H9 (cell line): Measurements from ENCODE around the gene CD59. TPM values are rescaled to one million over a fixed set of nuclear protein-coding genes. Genes with fewer than 3 reads are reported as not detected.

Source experiments
- DNase-seq: peaks from one replicate; pipeline ENCODE4 v3.0.0-alpha.2; 2017
- H2AFZ ChIP-seq: one replicate; pipeline ENCODE4 v1.6.1; 2013; ENCODE audit warnings: mild to moderate bottlenecking, low read length, control low read depth, moderate library complexity
- H2AK5ac ChIP-seq: 2 replicates; pipeline ENCODE4 v1.6.1; 2013; ENCODE audit warnings: low read length, control low read depth, mixed read lengths; ENCODE audit not compliant: insufficient read length
- H2BK120ac ChIP-seq: one replicate; pipeline ENCODE4 v1.6.1; 2013; ENCODE audit warnings: low read depth, mild to moderate bottlenecking, low read length, control low read depth, inconsistent platforms; ENCODE audit not compliant: poor library complexity, severe bottlenecking
- H2BK12ac ChIP-seq: 2 replicates; pipeline ENCODE4 v1.6.1; 2013; ENCODE audit warnings: low read length, control low read depth, mixed read lengths, low read depth; ENCODE audit not compliant: insufficient read length
- H2BK15ac ChIP-seq: 2 replicates; pipeline ENCODE4 v1.6.1; 2013; ENCODE audit warnings: low read depth, low read length, control low read depth
- H2BK20ac ChIP-seq: one replicate; pipeline ENCODE4 v1.6.1; 2013; ENCODE audit warnings: low read depth, mild to moderate bottlenecking, low read length, control low read depth, inconsistent platforms; ENCODE audit not compliant: poor library complexity, severe bottlenecking
- H2BK5ac ChIP-seq: 2 replicates; pipeline ENCODE4 v1.6.1; 2013; ENCODE audit warnings: low read length, control low read depth, mixed read lengths; ENCODE audit not compliant: insufficient read length
- H3K14ac ChIP-seq: 2 replicates; pipeline ENCODE4 v1.6.1; 2013; ENCODE audit warnings: low read length, control low read depth; ENCODE audit not compliant: insufficient read depth
- H3K18ac ChIP-seq: 2 replicates; pipeline ENCODE4 v1.6.1; 2013; ENCODE audit warnings: low read depth, mild to moderate bottlenecking, mixed read lengths, low read length, control low read depth; ENCODE audit not compliant: insufficient read length
- H3K23ac ChIP-seq: 2 replicates; pipeline ENCODE4 v1.6.1; 2013; ENCODE audit warnings: low read length, control low read depth, mixed read lengths, low read depth; ENCODE audit not compliant: insufficient read length
- H3K23me2 ChIP-seq: 2 replicates; pipeline ENCODE4 v1.6.1; 2013; ENCODE audit warnings: low read depth, mild to moderate bottlenecking, mixed read lengths, low read length, control low read depth; ENCODE audit not compliant: insufficient read length, poor library complexity, severe bottlenecking
- H3K27ac ChIP-seq: 2 replicates; pipeline ENCODE4 v1.5.1; 2013; ENCODE audit warnings: low read length, control low read depth, mixed read lengths, low read depth; ENCODE audit not compliant: insufficient read length
- H3K27me3 ChIP-seq: 2 replicates; pipeline ENCODE4 v1.6.1; 2013; ENCODE audit warnings: low read length, control low read depth, inconsistent platforms; ENCODE audit not compliant: insufficient read depth
- H3K4ac ChIP-seq: 2 replicates; pipeline ENCODE4 v1.6.1; 2013; ENCODE audit warnings: low read depth, mild to moderate bottlenecking, control low read depth, inconsistent platforms, low read length, moderate library complexity
- H3K4me1 ChIP-seq: 2 replicates; pipeline ENCODE4 v1.6.1; 2013; ENCODE audit warnings: low read length, control low read depth, inconsistent platforms; ENCODE audit not compliant: insufficient read depth
- H3K4me2 ChIP-seq: 2 replicates; pipeline ENCODE4 v1.6.1; 2013; ENCODE audit warnings: low read length, control low read depth, mixed read lengths; ENCODE audit not compliant: insufficient read length, insufficient read depth
- H3K56ac ChIP-seq: 2 replicates; pipeline ENCODE4 v1.6.1; 2013; ENCODE audit warnings: low read depth, mild to moderate bottlenecking, mixed read lengths, low read length, control low read depth; ENCODE audit not compliant: insufficient read length
- H3K79me1 ChIP-seq: 2 replicates; pipeline ENCODE4 v1.6.1; 2013; ENCODE audit warnings: low read depth, mild to moderate bottlenecking, moderate library complexity, low read length, control low read depth, inconsistent platforms; ENCODE audit not compliant: insufficient read depth, poor library complexity, severe bottlenecking
- H3K79me2 ChIP-seq: 2 replicates; pipeline ENCODE4 v1.6.1; 2013; ENCODE audit warnings: low read length, control low read depth, inconsistent platforms; ENCODE audit not compliant: insufficient read depth
- H3K9ac ChIP-seq: 2 replicates; pipeline ENCODE4 v1.6.1; 2013; ENCODE audit warnings: low read length, control low read depth, mixed read lengths; ENCODE audit not compliant: insufficient read length; ENCODE audit errors: extremely low read depth
- H3K9me3 ChIP-seq: one replicate; pipeline ENCODE4 v1.6.1; 2013; ENCODE audit warnings: low read depth, low read length, inconsistent platforms; ENCODE audit not compliant: control insufficient read depth
- H3T11ph ChIP-seq: one replicate; pipeline ENCODE4 v1.6.1; 2013; ENCODE audit warnings: mild to moderate bottlenecking, low read length, control low read depth, inconsistent platforms
- H4K20me1 ChIP-seq: one replicate; pipeline ENCODE4 v1.6.1; 2013; ENCODE audit not compliant: control insufficient read depth, insufficient read length, insufficient read depth
- H4K5ac ChIP-seq: 2 replicates; pipeline ENCODE4 v1.6.1; 2013; ENCODE audit warnings: low read depth, mild to moderate bottlenecking, mixed read lengths, low read length, control low read depth; ENCODE audit not compliant: insufficient read length
- H4K8ac ChIP-seq: replicated peaks from 2 replicates; pipeline ENCODE4 v1.6.1; 2013; ENCODE audit warnings: low read length, control low read depth, mixed read lengths, low read depth; ENCODE audit not compliant: insufficient read length
- H4K91ac ChIP-seq: 2 replicates; pipeline ENCODE4 v1.6.1; 2013; ENCODE audit warnings: low read depth, mild to moderate bottlenecking, moderate library complexity, mixed read lengths, low read length, control low read depth; ENCODE audit not compliant: insufficient read length
- H3K27ac Mint-ChIP-seq, 3 experiments: 2 replicates in 2 of 3; 3 replicates in 1 of 3; pipeline ENCODE4 v1.8.0; 2020 to 2021; ENCODE audit warnings: mixed read lengths in 3 of 3, mild to moderate bottlenecking in 1 of 3, moderate library complexity in 1 of 3
- H3K27me3 Mint-ChIP-seq: 2 replicates; pipeline ENCODE4 v1.8.0; 2021; ENCODE audit warnings: low read depth, mild to moderate bottlenecking, moderate library complexity, mixed read lengths
- H3K36me3 Mint-ChIP-seq, 3 experiments: 2 replicates in 2 of 3; 3 replicates in 1 of 3; pipeline ENCODE4 v1.8.0; 2020 to 2021; ENCODE audit warnings: low read depth in 3 of 3, mixed read lengths in 3 of 3; ENCODE audit not compliant: insufficient read depth in 1 of 3
- H3K4me1 Mint-ChIP-seq, 2 experiments: 2 replicates each; pipeline ENCODE4 v1.8.0; 2020; ENCODE audit warnings: mixed read lengths in 2 of 2
- H3K4me3 Mint-ChIP-seq, 2 experiments: 2 replicates in 1 of 2; 3 replicates in 1 of 2; pipeline ENCODE4 v1.8.0; 2020 to 2021; ENCODE audit warnings: mild to moderate bottlenecking in 2 of 2, mixed read lengths in 2 of 2, moderate library complexity in 1 of 2
- H3K9me3 Mint-ChIP-seq, 2 experiments: 2 replicates in 1 of 2; 3 replicates in 1 of 2; pipeline ENCODE4 v1.8.0; 2020; ENCODE audit warnings: mild to moderate bottlenecking in 2 of 2, mixed read lengths in 2 of 2, moderate library complexity in 1 of 2
- CTCF ChIP-seq: fragments of 200-600 bp; sonication (generic); conservative IDR thresholded peaks from 3 replicates; pipeline ENCODE4 v1.8.0; 2021; ENCODE audit warnings: antibody characterized with exemption, mild to moderate bottlenecking
- WGBS: extraction: QIAGEN DNeasy Blood & Tissue Kit; methylation state at CpG from one replicate; pipeline ENCODE4 v1.1.7; 2013; ENCODE audit warnings: missing lambda C conversion rate, low lambda C conversion rate, mixed read lengths; ENCODE audit not compliant: insufficient read length; ENCODE audit errors: extremely low coverage; 5-methylcytosine and 5-hydroxymethylcytosine counted together
- total RNA-seq: library from RNA; stranded (reverse); gene quantifications from 2 replicates; pipeline ENCODE4 v1.2.1, GENCODE V29; 2021

Gene CD59
- total RNA-seq, 1 experiment from 2014 or later: 91.5 TPM

DNA sequence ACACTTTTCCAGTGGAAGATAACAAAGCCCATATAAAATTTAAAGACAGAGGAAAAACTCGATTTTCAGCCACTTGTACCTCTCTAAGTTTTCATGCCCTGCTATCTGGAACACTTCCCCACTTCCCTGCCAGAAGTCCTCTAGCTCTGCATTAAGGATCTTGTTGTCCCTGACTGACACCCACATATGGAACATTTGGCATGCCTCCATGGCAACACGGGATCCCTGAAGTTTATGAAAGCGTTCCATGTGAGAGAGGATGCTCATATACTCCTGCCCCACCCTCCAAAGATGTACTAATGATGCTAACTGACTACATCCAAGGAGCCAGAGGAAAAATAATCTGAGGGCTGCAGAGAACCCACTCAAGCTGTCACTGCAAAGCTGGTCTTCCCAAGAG is 26.8 kb downstream of the CD59 start:
- Histone ChIP-seq H3T11ph (no peak overlapping the region), H4K5ac (no peak overlapping the region), H2BK20ac (no peak overlapping the region), H3K23ac (no peak overlapping the region), H2BK5ac (no peak overlapping the region), H2BK120ac (no peak overlapping the region), H2BK12ac (no peak overlapping the region), H2AK5ac (no peak overlapping the region), H3K56ac (no peak overlapping the region), H3K9me3 (no peaks in the 10 kb centered on the region), H3K9ac (no peak overlapping the region), H2AFZ (no peak overlapping the region), H3K18ac (no peak overlapping the region), H4K20me1 (no peaks in the 10 kb centered on the region), H3K23me2 (no peaks in the 10 kb centered on the region), H4K8ac (no peak overlapping the region), H3K27ac (no peak overlapping the region), H3K79me2 (0 out of 2 replicates have a peak, but pooled peaks cover 2% of the 10 kb centered on the region), H2BK15ac (no peak overlapping the region), H3K4me2 (no peak overlapping the region), H3K79me1 (no peaks in the 10 kb centered on the region), H4K91ac (no peak overlapping the region), H3K27me3 (no peaks in the 10 kb centered on the region), H3K4ac (no peak overlapping the region), H3K14ac (no peak overlapping the region), H3K4me1 (peaks cover 4% of the 10 kb centered on the region; the same call in 1 of the 2 replicates)
- no peaks in the 10 kb centered on the region for H3K9me3 Mint-ChIP-seq
- H3K27me3 Mint-ChIP-seq: no peaks in the 10 kb centered on the region
- no peak for DNase-seq
- TF ChIP-seq CTCF: no peak
- no peak overlapping the region for H3K4me3 Mint-ChIP-seq
- no CpG with 5 or more reads among the region's 3 CpGs for WGBS
- H3K27ac Mint-ChIP-seq: no peak overlapping the region
- peaks cover 8 to 32% (median 25%) of the 10 kb centered on the region in 3 experiments; a peak in 6 of 7 replicates for H3K36me3 Mint-ChIP-seq
- H3K4me1 Mint-ChIP-seq: peaks cover 3 to 7% of the 10 kb centered on the region in 2 experiments; a peak in 3 of 4 replicates
